Inflammatory macrophage treated with lipopolysaccharide for 4 hours (primary cell): ENCODE data around the gene GLI2.

Experiments used
- DNase-seq: peaks from one replicate; pipeline ENCODE4 v3.0.0-alpha.2; 2020

Gene GLI2

GRCh38 chr2:120715353-120715752 lies 20.3 kb upstream of the GLI2 start:
- no peak for DNase-seq

- DNase-seq: no peak
Observed at GRCh38 chr2:120715941-120716340, 19.7 kb upstream of the GLI2 start.

DNA sequence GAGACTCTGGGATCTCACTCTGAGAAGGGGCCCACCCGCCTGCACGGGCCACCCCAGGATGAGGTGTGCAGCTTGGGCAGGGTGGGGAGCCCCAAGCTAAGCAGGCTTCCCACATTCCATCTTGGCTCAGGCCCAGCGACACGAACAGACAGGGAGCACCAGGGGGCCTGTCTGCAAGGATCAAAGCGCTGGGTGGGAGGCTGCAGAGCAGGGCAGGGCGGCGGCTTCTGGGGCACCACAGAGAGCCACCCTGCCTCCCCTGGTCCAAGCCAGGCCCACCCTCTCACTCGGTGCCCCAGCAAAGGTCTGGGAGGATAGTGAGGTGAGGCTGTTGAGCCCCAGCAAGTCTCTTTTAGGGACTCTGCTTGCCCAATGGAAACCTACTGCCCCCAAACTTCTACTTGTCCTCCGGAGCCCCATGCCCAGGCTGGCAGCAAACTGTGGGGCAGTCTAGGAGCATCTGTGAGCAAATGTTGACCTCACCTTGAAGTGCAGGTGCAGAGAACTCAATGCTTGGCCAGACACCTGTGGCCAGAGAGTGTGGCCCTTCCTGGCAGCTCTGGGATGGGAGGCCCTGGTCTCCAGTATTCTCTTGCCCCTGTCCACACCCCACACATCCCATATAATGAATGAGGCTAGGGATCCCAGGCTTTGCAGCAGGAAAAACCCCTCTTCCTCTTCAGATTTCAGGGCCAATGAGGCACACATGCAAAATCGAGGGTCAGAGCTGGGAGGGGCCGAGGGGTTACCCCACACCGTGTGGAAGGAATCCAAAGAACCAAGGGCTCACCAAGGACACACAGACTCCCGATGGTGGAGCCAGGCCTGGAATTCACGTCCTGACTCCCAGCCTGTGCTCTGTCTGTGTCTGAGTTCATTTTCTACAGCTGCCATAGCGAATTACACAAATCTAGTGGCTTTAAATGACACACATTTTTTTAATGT lies 18.8 kb upstream of the GLI2 start:
- DNase-seq: no peak

GRCh38 chr2:120719491-120719890 lies 16.2 kb upstream of the GLI2 start:
- no peak for DNase-seq

DNA sequence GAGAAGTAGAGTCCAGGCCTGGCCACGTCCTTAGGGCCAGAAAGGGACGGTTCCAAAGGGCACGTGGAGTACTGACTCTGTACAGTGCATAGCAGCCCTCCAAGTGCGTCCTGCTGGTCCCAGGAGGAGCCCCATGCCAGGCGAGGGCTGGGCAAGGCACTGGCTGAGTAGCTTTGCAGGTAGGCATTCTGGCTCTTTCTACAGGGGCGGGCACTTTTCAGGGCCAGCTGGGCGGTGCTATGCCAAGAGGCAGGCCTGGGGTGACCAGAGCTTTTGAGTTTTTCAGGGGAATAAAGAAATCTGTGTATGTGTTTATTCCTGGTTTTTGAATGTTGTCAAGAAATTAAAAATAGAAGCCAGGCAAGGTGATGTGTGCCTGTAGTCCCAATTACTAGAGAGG lies 15.4 kb upstream of the GLI2 start:
- no peak for DNase-seq

DNA sequence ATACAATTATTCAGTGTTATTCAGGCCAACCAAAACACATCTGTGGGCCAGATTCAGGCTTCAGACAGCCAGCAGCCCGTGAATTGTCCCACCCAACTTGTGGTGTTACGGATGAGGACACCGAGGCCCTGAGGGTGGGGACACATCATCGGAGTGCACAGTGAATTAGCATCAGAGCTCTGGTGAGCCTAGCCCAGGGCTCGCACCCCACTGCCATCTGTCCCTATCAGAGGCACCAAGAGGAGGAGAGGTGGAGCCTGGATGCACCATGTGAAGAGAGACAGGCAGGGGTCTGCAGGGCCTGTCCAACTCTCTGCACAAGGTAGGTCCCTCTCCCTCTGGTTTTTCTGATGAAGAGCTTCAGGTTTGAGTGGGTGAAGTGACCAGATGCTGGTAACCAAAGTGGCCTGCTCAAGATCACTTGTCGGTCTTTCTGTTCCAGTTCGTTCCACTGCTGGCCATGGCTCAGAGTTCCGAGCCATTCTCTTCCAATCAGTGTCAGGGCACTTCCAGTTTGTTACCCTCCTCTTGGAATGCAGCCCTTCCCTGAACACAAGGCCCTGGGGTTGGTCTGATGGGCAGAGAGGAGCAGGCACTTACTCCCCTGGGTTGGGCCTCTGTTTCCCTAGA lies 14.8 kb upstream of the GLI2 start:
- DNase-seq: no peak

- DNase-seq: no peak
Observed at GRCh38 chr2:120722246-120722567, 13.5 kb upstream of the GLI2 start.

DNA sequence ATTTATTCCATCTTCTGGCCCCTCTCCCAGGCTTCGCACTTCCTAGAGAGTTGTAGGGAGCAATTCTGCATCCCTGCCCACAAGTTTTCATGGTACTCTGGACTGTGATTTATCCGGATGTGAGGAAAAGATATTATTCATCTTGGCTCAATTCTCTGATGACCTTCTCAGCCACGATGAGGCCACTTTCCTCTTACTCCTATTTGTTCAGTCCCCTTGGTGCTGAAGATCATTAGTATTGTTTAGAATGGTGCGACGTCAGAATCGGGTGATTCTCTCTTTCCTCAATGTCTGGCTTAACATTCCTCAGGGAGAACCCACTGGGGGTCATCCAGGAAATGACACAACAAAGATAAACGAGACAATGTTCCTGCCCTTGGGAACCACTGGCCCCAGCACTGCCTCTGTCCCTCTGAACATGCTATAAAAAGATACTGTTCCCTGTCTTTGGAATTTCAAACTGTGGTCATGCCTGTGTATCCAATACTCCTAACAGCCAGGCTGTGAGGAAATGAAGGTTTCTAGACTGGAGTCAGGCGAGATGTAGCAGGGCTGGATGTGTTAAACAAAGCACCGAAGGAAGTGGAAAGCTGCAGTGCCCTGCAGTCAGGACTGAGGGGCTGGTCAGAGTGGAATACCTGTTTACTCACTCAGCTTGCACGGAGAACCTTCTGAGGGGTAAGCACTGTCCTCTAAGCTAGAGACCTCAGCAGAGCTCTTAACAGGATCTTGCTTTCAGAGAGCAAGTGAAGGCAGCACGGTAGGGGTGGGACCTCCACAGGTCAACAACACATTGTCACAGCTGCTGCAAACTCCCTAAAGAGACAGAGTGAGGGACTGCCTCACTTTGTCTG lies 12.9 kb upstream of the GLI2 start:
- no peak for DNase-seq

DNA sequence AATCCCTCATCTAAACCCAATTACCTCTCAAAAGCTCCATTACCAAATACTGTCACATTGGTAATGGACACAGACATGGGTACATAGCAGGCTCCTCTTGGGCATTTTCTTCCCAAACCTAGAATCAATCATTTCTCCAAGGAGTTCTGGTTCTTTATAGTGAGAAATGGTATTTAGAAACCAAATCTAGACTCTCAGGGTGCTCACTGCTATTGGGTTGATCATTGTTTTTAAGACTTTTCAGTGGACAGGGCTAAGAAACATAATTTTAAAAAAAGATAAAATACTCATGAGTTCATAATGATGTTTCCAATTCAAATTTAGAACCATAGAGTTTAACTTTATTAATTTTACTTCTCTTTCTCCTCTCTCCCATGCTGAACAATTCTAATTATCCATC lies 9.4 kb upstream of the GLI2 start:
- DNase-seq: no peak

DNA sequence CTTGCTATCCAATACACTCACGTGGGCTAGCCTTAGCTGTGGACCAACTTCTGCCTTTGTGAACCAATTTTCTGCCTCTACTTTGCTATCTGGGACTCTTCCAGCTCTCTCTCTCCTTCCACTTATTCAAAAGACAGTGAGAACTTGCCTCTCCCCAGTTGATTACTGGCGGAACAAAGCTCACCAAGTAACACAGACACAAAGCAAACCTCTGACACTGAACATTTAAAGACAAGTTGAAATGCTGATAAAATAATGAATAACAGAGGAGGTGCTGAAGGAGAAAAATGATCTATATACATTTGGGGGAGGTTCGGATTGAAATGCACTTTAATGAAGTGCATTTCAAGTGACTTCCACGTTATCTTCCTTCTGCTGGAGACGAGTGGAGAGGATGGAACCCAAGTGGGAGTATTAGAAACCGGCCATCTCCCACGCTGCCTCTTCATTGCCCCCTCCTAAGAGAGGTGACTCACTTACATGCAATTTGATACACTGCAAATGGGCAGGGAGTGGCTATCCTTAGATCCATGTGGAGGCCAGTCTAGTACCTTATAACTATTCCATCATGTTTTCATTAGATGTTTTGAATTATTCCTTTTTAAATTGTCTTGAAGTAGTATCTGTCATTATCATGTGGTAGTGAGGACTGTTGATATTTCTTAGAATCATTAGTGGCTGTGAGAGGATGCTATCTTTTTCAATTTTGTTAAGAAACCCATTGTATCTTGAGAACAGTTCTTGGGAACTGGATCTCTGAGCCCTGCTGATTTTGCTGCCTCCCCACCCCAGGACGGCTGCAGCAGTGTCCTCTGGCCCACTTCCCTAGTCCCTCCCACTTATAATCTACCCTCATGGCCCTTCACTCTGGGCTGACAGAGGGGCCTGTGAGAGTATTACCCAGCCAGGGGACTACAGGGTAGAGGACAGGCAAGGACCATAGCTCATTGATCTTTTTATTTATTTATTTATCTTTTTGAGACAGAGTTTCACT lies 6.0 kb upstream of the GLI2 start:
- no peak for DNase-seq

DNA sequence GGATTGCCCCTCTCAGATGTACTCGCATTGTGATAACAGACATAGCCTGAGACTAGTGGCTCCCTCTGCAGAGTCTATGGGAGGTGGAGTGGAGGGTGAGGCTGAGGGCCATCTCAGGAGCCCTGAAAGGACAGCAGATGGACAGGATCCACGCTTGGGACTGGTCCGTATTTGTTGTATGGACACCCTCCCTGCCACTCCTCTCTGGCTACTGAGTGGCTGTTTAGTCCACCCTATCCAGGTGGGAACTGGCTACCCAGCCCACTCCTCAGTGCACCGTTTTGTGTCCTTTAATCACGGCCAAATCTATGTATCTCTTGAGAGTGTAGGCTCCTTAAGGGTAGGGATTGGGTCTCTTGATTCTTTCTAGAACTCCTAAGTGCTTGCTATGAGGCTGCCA lies 4.5 kb upstream of the GLI2 start:
- DNase-seq: no peak

DNA sequence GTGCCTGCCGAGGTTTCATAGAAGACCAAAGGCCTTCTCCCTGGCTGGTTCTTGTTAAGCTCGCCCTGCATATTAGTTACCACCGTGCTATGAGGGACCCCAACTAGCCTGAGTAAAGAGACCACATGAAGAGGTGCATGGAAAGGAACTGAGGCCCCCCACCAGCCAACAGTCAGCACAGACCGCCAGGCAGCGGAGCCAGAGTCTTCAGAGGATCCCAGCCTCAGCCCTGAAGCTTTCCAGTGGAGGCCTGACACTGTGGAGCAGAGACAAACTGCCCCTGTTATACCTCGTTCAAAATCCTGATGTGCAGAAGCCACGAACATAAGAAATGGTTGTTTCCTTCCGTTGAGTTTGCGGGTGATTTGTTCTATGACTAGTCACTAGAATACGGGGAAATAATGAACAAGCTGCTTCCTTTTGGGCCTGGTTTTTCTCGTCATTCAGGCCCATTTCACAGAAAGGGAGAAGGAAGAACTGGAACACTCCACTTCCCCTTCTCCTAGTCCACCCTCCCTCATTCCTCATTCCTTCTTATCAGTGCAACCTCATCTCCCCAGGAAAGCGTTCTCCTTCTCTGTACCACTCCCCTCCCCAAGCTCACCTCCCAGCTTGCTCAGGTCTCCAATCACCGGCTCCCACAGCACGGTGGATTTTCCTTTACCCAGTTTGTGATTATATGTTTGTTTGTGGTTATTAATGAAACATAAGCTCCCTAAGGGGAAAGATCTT lies 3.0 kb upstream of the GLI2 start:
- DNase-seq: no peak

GRCh38 chr2:120733238-120733932 lies 2.3 kb upstream of the GLI2 start:
- no peak for DNase-seq

GRCh38 chr2:120734930-120735651 lies 577 bp upstream of the GLI2 start:
- DNase-seq: no peak

- no peak for DNase-seq
Observed at GRCh38 chr2:120736202-120736623, 545 bp downstream of the GLI2 start.

- DNase-seq: no peak
Observed at GRCh38 chr2:120736624-120737339, 1.1 kb downstream of the GLI2 start.

GRCh38 chr2:120737340-120738101 lies 1.9 kb downstream of the GLI2 start:
- DNase-seq: no peak

GRCh38 chr2:120738117-120738516 lies 2.4 kb downstream of the GLI2 start:
- no peak for DNase-seq
